HepG2 (cell line): ENCODE results near the gene CLDN7. TPM values are rescaled to one million over a fixed set of nuclear protein-coding genes. Genes with fewer than 3 reads are reported as not detected.
A peak's percentile ranks its signal among the peaks of the same experiment; 100 is the strongest.

ENCODE experiments used
- CBFB ChIP-seq: sonication (generic); formaldehyde crosslinking; IDR thresholded peaks from 2 replicates; pipeline ENCODE4 v1.4.0; 2020; ENCODE audit warnings: missing genetic modification reagents
- FOSL2 ChIP-seq: sonication (generic); formaldehyde crosslinking; IDR thresholded peaks from 2 replicates; pipeline ENCODE4 v1.4.0; 2020; ENCODE audit warnings: missing genetic modification reagents
- GATAD1 ChIP-seq: IDR thresholded peaks from 2 replicates; pipeline ENCODE4 v1.6.1; 2016; ENCODE audit warnings: missing genetic modification reagents, missing compliant biosample characterization
- HMG20A ChIP-seq: IDR thresholded peaks from 2 replicates; pipeline ENCODE4 v1.6.1; 2016; ENCODE audit warnings: borderline replicate concordance
- HOXA3 ChIP-seq: sonication (generic); formaldehyde crosslinking; IDR thresholded peaks from 2 replicates; pipeline ENCODE4 v1.5.0; 2020; ENCODE audit warnings: missing genetic modification reagents
- LCORL ChIP-seq, 2 experiments: fragments of 450-650 bp in 1 of 2; sonication (generic) in 1 of 2; formaldehyde crosslinking in 1 of 2; IDR thresholded peaks; 2 replicates each; pipeline versions ENCODE4 v1.5.0 to v1.6.1; 2017 to 2020; ENCODE audit warnings: antibody characterized with exemption in 1 of 2, missing genetic modification reagents in 1 of 2
- MTA3 ChIP-seq: sonication (generic); formaldehyde crosslinking; IDR thresholded peaks from 2 replicates; pipeline ENCODE4 v1.4.0; 2020; ENCODE audit warnings: missing genetic modification reagents
- MTF2 ChIP-seq: sonication (generic); formaldehyde crosslinking; IDR thresholded peaks from 2 replicates; pipeline ENCODE4 v1.5.0; 2020; ENCODE audit warnings: missing genetic modification reagents, borderline replicate concordance
- PATZ1 ChIP-seq: sonication (generic); formaldehyde crosslinking; IDR thresholded peaks from 2 replicates; pipeline ENCODE4 v1.4.0; 2020; ENCODE audit warnings: missing genetic modification reagents
- PHF5A ChIP-seq: IDR thresholded peaks from one replicate; pipeline ENCODE4 v1.6.1; 2018; ENCODE audit warnings: low read depth, missing genetic modification reagents; ENCODE audit not compliant: unreplicated experiment
- RXRA ChIP-seq: sonication (generic); formaldehyde crosslinking; IDR thresholded peaks from 2 replicates; pipeline ENCODE4 v1.5.1; 2020; ENCODE audit warnings: missing genetic modification reagents
- THYN1 ChIP-seq: sonication (generic); formaldehyde crosslinking; IDR thresholded peaks from 2 replicates; pipeline ENCODE4 v1.8.1; 2023; ENCODE audit warnings: low read depth, mild to moderate bottlenecking, moderate library complexity, missing genetic modification reagents, borderline replicate concordance
- ZBTB26 ChIP-seq: IDR thresholded peaks from 2 replicates; pipeline ENCODE4 v1.6.1; 2016; ENCODE audit warnings: missing compliant biosample characterization, missing genetic modification reagents, borderline replicate concordance
- ZBTB39 ChIP-seq: sonication (generic); formaldehyde crosslinking; IDR thresholded peaks from 2 replicates; pipeline ENCODE4 v1.5.0; 2020; ENCODE audit warnings: missing genetic modification reagents
- ZBTB42 ChIP-seq: sonication (generic); formaldehyde crosslinking; IDR thresholded peaks from 2 replicates; pipeline ENCODE4 v1.5.0; 2020; ENCODE audit warnings: mild to moderate bottlenecking, missing genetic modification reagents
- ZKSCAN5 ChIP-seq: sonication (generic); formaldehyde crosslinking; IDR thresholded peaks from 2 replicates; pipeline ENCODE4 v1.5.1; 2020; ENCODE audit warnings: mild to moderate bottlenecking, missing genetic modification reagents
- ZNF224 ChIP-seq: sonication (generic); formaldehyde crosslinking; IDR thresholded peaks from 2 replicates; pipeline ENCODE4 v1.5.0; 2020; ENCODE audit warnings: mild to moderate bottlenecking, missing genetic modification reagents
- ZNF260 ChIP-seq: sonication (generic); formaldehyde crosslinking; IDR thresholded peaks from 2 replicates; pipeline ENCODE4 v1.4.0; 2020; ENCODE audit warnings: missing genetic modification reagents, low read depth, mild to moderate bottlenecking, borderline replicate concordance
- ZNF329 ChIP-seq: sonication (generic); formaldehyde crosslinking; IDR thresholded peaks from 2 replicates; pipeline ENCODE4 v1.9.0; 2021; ENCODE audit warnings: low read depth, mild to moderate bottlenecking, missing genetic modification reagents
- ZNF574 ChIP-seq: sonication (generic); formaldehyde crosslinking; IDR thresholded peaks from 2 replicates; pipeline ENCODE4 v1.4.0; 2020; ENCODE audit warnings: missing genetic modification reagents
- ZNF619 ChIP-seq: sonication (generic); formaldehyde crosslinking; IDR thresholded peaks from 2 replicates; pipeline ENCODE4 v1.4.0; 2020; ENCODE audit warnings: mild to moderate bottlenecking, missing genetic modification reagents
- ZNF761 ChIP-seq: sonication (generic); formaldehyde crosslinking; conservative IDR thresholded peaks from 2 replicates; pipeline ENCODE4 v1.4.0; 2020; ENCODE audit warnings: mild to moderate bottlenecking, missing genetic modification reagents
- polyA plus RNA-seq, 8 experiments: library from polyadenylated mRNA; depleted of rRNA in 3 of 8; stranded (reverse) in 7 of 8; unstranded in 1 of 8; fragments of >200 nt; fragmentation: Illumina TruSeq in 4 of 8; extraction: Trizol in 4 of 8; gene quantifications; 2 replicates each; pipeline versions ENCODE4 v1.2.1 to v1.2.3, GENCODE V29; 2011 to 2016; ENCODE audit warnings: low read depth in 4 of 8, missing spikeins in 1 of 8, mixed read lengths in 1 of 8; ENCODE audit not compliant: insufficient read depth in 1 of 8
- total RNA-seq, 5 experiments: library from RNA; depleted of rRNA; stranded (reverse); fragments of >200 nt; fragmentation: Illumina TruSeq; extraction: Trizol; gene quantifications; 2 replicates each; pipeline ENCODE4 v1.2.3, GENCODE V29; 2016; ENCODE audit warnings: low read depth in 1 of 5

Gene CLDN7
- total and polyA plus RNA-seq, 2 of the 13 experiments (the other 11 are each of a cell fraction or from before 2014, with no cell fraction given): not detected

GRCh38 chr17:7280519-7281073 is 18.3 kb upstream of the CLDN7 start (continued):
- TF ChIP-seq ZNF761 (peak; percentile 64; the same call in 1 of the 2 replicates), PATZ1 (CRISPR knock-in tag) (0 out of 2 replicates have a peak, but pooled peaks have one; percentile 20), ZNF329 (CRISPR knock-in tag) (no peak), MTF2 (no peak; the same call in 1 of the 2 replicates), ZBTB42 (no peak), FOSL2 (CRISPR knock-in tag) (peak; percentile 42), HMG20A (CRISPR knock-in tag) (no peak), MTA3 (CRISPR knock-in tag) (no peak), RXRA (CRISPR knock-in tag) (peak; percentile 58; the same call in 1 of the 2 replicates), GATAD1 (CRISPR knock-in tag) (peak; percentile 61), ZKSCAN5 (no peak), CBFB (0 out of 2 replicates have a peak, but pooled peaks have one; percentile 63), ZBTB39 (CRISPR knock-in tag) (0 out of 2 replicates have a peak, but pooled peaks have one; percentile 51), ZNF574 (peak; percentile 81), ZNF224 (CRISPR knock-in tag) (peak; percentile 74; the same call in 1 of the 2 replicates), ZNF260 (CRISPR knock-in tag) (no peak), ZNF619 (CRISPR knock-in tag) (no peak; the same call in 1 of the 2 replicates), ZBTB26 (CRISPR knock-in tag) (peak; percentile 60; the same call in 1 of the 2 replicates), LCORL (IDR thresholded peaks at IDR 0.05) (no peak), LCORL (CRISPR knock-in tag; IDR thresholded peaks at IDR 0.05) (peak; percentile 79; the same call in 1 of the 2 replicates), HOXA3 (CRISPR knock-in tag) (peak; percentile 79; the same call in 1 of the 2 replicates), THYN1 (CRISPR knock-in tag) (0 out of 2 replicates have a peak, but pooled peaks have one; percentile 34), PHF5A (CRISPR knock-in tag) (no peak)
